Stimulated activated CD4-positive, alpha-beta T cell treated with anti-CD3 and anti-CD28 coated beads, Interleukin-4, amount 100 ng/mL, for 4 hours (primary cell): Measurements from ENCODE around the gene SLC25A21.
"Not testable (repeated sequence)": the region's sequence is repeated elsewhere in the genome, so short reads cannot be mapped to it uniquely, and the experiment has no call there.

Experiments used
- DNase-seq, 2 experiments: peaks; one replicate each; pipeline ENCODE4 v3.0.0-alpha.2; 2020

The SLC25A21 gene

DNA sequence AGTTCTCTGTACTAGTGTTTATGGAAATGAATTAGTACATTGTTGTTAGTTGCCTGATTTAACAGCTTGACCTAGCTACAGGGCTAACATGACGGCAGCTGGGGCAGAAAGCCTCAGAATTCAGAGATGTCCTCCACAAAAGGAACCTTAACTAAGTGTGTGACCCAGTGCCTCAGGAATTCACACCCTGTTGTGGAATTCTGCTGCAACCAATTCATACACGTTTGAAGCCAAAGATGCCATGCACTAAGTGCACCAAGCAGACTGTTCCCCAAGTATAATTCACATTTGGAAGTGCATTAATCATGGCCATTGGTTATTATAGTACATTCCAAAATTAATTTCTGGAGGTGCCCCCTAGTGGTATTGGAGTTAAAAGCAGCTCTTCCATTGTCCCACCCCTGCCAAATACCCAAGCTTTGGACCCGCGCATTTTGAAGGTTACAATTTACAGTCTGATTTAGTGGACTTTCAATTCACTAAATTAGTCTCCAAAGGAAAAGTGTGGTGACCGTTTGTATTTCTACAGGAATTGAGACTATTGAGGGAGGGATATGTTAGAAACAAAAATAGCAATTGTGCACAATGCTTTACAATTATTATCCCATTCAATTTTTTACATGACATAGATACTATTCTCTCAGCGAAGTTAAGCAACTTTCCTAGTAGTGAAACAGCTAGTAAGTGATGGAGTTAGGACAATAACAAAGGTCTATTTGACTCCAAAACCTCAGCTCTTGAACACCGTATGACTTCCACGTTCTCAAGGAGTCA, 424.8 kb downstream of the SLC25A21 start:
- DNase-seq, result no peak

DNA sequence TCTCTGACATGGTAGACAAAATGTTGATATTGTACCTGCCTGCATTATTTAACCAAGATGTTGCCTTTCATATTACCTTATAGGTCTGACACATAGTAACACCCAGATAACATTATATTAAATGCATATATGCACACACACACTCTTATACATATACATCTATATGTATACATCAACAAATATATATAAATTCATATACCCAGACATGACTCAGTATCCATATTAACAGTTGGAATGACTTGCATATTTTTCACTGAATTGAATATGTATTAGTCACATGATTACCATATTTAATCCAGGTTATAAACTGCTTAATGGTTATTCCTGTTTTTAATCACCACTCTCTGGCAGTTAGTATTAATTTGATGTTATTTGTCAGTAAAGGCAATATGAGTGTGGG, 425.5 kb downstream of the SLC25A21 start:
- DNase-seq, result no peak

DNA sequence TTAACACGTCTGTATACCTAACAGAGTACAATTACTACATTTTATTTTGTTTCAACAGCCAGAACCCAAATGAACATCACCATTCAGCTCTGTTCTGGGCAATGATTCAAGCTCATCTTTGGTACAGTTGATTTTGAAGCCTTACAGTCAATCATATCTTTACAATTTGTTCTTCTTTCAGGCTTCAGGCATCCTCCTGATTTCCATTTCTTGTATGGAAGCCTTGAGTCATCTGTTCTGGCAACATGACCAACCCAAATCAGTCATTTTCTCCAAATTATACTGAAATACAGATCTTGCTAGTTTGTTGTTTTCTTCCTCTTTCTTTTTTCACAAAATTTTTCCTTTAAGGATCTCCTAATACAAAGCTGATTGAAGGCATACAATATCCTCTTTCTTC, 430.5 kb downstream of the SLC25A21 start:
- no peak for DNase-seq

DNA sequence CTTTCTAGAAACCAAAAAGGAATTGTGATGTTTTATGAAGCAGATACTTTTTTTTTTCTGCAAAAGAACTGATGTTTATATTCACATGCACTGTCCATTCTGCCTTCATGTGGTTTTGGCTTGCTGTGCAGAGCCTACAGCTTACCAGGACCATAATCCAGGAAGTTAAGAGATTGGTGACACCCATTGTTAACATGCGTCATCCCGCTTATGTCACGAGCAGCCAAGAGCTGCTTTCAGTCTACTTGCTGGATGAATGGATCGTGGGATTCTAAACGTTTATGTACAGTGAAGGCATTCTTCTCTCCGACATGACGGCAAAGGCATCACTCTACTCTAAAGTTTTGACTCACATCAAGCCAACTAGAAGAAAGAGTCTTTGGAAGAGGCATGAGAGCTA, 434.1 kb downstream of the SLC25A21 start:
- no peak for DNase-seq

DNA sequence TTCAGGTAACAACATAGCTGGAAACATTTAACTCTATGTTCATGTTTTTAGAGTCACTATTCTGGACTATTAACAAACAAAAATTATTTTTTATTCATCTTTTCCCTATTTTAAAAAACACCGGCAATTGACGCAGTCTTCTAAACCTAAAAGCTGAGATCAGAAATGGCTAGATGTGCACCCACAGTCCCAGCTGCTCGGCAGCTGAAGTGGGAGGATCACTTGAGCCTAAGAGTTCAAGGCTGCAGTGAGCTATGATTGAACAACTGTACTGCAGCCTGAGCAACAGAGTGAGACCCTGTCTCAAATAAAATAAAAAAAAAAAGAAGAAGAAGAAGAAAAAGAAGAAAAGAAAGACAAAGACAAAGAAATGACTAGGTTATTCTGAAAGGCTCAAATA, 446.3 kb downstream of the SLC25A21 start:
- DNase-seq, result no peak

DNA sequence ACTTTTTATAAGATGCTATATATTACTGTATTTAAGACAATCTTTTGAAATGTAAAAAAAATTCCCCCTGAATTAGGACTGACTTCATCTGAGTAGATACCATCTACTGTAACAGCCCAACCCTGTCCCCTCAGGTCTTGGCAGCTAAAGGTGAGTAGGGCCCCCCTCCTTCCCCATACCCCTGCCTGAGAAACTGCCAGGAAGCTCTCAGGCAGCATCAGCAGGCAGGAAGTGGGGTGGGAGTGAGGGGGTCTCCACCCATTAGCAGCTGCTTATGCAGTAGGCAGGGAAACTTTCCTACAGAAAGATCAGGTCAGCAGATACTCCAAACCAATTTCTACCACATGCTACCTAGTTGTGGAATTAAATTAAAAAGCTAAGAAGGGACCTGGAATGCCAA, 448.2 kb downstream of the SLC25A21 start:
- no peak for DNase-seq

DNA sequence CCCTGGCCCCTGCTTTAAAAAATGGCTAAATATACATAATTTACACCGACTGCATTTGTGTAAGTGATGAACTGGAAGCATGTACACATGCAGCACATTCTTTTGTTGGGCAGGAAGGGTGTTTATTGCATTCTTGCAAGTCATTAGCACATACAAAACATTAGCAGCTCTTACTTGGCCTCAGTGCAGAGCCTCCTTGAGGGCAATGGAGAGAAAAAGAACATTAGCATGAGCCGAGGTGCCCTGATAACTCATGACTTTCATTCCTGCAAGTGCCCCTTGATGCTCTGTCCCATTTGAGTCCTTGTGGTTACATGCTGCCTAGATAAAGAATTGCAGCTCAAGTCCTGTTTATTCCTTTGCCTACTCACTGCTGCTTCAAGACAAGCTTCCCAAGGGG, 448.9 kb downstream of the SLC25A21 start:
- no peak for DNase-seq

DNA sequence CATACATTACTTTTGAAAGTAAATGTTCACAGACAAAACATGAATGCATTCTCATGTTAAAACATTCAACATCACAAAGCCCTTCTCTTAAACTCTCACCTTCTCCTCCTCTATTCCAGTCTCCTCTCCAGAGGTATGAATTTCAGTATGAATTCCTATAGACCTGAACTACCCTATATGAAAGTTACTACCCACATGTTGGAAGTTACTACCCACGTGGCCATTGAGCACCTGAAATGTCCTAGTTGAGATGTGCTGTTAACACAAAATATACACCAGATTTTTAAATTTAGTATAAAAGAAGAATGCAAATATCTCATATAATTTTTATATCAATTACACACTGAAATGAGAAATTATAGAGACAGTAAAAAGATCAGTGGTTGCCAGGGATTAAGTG, 450.5 kb downstream of the SLC25A21 start:
- no peak for DNase-seq

DNA sequence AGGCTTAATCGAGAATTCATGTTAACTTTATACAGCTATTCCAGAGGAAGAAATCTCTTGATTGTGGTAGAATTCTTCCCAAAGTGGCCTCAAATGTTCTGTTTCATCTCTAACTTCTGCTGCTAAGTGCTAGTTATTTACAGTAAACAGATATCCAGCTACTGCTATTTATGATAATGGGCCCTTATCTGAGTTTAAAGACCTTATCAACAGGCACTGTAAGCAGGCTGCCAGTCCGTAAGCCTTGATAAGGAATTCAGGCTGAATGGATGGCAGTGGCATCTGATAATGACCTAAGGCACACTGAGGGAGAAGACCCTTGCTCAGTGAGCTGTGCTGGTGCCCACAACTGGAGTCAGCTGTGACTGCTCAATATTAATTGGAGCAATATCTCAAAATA, 451.7 kb downstream of the SLC25A21 start:
- no peak for DNase-seq

DNA sequence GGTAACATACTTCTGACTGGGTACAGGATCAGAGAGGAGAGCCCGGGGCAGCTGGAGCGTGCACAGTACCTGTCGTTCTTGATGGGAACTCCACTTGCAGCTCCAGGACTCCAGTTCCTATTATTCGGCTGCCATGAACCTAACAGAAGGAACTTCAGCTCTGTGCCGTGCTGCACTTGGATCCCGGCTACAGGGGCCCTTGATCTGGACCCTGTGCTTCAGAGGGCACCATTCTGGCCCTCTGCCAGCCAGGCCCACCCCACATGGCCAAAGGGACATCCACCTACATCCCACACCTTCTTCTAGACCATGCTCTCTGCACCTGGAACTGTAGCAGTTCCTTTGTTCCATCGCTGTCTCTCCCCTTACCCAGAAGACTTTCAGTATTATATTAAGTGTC, 452.6 kb downstream of the SLC25A21 start:
- DNase-seq, result no peak

DNA sequence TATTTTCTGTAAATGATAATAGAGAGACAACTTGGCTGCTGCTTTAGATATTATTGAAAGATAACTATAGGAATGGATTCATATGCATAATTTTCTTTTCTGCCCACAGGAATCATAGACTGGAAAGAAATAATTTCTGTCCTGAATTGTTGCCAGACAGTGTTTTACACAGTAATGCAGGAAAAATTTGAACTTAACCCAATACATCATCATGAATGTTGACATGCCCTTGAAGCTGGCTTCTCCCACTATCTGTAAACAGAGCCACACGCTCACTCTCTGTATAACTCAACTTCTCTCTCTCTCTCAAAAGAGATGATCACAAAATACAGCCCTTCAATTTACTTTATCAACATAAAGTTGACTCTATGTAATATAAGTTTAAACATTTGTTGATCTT, 454.2 kb downstream of the SLC25A21 start:
- no peak for DNase-seq

DNA sequence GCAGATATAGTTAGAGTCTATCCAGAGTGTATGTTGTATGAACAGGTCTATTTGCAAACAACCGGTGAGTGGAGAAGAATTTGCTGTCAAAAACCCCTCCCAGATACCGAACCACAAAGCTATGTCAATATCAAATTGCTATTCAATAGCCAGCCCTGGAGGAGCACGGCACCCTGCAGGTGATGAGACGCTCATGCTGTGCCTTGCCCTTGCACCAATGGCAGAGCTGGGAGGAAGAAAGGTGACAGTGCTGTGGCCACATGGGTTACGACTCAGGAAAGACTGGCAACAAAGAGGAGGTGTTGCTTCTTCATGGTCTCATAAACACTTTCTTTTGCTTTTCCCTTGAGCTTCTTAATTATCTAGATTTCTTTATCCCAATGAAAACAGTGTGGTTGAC, 455.0 kb downstream of the SLC25A21 start:
- DNase-seq, result no peak

DNA sequence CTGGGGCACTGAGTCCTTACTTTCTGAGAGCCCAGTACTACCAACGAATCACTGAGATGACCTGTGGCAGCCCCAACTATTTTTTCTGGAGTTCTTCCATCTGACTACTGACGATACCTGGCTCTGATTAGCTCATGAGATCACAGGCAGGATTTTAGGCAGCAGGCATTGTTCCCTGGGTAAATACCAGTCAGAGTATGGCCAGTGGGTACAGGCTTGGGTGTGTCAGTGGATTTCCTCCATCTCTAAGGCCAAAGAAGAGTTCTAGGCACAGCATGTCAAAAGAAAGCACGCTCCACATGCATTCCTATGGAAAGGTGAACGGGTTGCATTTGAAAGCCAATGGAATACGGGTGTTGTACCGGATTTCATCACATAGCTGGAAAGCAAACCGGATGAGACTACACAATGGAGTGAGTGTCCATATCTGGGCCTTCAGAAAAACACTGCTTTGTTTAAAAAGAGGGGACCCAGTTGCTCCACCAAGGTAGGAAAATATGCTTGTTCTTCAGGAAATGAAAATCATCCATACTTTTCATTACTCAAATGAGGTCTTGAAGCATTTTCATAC, 455.7 kb downstream of the SLC25A21 start:
- no peak for DNase-seq

DNA sequence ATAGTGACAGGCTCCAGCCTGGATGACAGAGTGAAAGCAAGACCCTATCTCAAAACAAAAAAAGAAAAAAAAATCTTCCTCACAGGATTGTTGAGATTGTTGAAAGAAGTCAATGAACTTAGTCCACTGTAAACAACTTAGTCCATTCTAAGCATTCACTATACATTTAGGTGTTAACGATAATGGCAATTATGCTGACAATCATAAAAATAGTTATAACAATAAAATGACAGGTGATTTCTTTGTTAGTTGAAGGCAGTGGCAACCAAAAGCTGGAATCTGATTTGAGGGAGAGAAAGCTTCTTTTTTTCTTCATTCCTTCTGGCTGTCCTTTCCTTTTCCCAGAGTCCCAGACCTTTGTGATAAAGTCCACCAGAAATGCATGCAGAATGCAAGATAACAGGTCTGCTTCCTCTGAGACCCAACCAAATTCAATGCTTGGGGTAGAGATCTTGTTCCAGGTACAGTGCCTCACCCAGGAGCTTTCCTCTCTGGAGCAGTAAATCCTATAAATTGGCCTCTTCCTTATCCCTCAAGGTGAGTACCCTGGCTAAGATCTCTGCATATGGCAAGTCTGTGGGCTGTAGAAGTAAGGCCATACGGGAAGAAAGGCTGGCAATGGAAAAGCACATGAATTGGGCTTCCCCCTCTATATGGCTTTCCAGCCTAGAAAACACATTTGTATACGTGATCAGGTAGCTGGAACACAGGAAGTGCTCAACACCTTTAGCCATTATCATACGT, 458.3 kb downstream of the SLC25A21 start:
- no peak for DNase-seq

DNA sequence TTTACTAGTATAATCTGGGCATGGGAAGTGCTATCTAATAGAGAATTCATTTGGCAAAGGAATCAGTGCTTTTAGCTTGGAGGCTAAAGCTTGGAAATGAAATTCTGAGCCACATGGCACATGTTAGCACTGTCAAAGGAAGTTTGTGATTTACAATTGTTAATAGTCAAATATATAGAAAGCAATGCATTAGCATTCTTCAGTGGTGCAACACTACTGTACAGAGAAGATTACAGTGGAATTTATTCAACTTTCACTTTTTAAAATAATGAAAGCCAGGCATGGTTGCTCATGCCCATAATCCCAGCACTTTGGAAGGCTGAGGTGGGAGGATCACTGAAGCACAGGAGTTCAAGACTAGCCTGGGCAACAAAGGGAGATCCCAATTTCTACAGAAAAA, 464.8 kb downstream of the SLC25A21 start:
- DNase-seq, result no peak

DNA sequence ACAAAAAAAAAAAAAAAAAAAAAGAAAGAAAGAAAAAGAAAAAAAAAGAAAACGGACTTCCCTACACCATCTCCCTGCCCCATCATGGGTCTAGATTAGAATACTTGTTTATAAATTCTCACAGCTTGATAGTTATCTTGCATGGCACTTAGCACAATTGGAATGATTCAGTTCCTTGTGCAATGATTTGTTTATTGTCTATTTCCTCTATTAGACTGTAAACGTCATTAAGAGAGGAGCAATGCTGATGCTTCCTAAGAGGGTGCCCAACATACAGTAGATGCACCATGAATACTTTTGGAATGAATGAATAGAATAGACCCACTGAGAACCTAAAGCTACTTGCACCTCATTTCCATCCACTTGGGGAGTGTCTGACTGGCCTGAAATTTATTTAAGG, 469.9 kb downstream of the SLC25A21 start:
- DNase-seq, result no peak

DNA sequence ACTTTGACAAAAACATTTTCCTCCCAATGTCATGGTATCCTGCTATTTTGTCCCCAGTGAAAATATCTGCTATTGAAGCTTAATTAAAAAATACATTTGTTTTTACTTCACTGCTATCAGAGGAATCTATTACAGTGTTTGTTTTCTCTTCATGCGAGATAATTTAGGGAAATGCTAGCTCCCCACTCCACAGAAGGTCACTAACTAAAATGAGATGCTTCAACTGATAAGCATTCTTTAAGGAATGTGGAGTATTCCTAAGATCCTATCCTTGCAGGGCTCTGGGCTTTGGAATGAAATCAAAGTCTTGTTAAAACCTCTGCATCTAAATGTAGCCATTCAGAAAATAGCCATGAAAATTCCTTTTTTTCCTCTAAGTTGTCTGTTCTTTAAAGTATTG, 471.3 kb downstream of the SLC25A21 start:
- DNase-seq, result no peak

DNA sequence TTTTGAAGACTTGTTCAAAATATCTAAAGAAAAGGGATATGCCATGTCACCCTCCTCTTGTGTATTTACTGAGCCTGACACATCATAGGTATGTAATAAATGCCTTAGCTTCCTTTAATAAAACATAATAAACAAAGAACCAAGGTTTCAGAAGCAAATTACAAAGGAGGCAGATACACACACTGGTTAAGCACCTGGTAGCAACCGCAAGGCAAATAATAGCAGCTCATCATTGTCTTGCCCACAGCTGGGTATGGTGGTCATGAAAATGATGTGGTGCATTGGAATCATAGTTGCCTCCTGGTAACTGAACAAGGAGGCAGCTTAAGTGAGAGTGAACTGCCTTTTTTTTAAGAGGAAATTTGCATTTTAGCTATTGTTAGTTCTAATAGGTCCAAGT, 471.8 kb downstream of the SLC25A21 start:
- no peak for DNase-seq

DNA sequence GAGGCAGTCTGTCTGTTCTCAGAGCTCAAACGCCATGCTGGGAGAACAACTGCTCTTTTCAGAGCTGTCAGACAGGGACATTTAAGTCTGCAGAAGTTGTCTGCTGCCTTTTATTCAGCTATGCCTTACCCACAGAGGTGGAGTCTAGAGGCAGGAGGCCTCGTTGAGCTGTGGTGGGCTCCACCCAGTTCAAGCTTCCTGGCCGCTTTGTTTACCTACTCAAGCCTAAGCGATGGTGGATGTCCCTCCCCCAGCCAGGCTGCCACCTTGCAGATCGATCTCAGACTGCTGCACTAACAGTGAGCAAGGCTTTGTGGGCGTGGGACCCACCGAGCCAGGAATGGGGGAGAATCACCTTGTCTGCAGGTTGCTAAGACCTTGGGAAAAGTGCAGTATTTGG, 473.0 kb downstream of the SLC25A21 start:
- DNase-seq, result not testable (repeated sequence)

DNA sequence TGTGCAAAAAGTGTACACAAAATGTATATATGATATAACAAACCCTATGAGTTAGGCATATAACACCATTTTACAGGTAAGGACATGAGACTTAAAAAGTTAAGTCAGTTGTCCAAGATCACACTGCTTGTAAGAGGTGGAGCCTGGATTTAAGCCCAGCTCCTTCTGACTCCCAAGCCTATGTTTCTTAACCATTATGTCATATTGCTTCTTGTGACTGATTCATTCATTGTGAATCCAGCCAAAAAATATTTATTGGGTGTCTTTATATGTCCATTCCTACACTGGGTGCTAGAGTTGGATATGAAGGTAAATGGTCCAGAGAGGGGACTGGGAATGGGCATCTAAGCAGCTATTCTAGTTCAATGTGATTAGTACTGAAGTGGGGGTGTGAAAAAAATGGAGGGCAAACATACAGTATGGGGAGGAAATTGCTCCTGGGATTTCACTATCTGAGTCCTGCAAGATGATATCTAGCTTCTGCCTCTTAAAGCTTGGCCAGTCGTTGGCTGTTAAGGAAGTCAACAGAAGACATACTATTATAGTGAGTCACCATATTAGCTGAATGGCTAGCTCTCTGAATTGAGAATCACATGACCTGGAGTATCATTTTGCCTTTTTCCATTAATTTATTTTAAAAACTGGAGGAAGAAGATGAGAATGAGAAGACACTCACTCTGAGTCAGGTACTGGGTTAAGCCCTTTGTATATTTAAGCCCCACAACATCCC, 481.9 kb downstream of the SLC25A21 start:
- DNase-seq, result no peak

DNA sequence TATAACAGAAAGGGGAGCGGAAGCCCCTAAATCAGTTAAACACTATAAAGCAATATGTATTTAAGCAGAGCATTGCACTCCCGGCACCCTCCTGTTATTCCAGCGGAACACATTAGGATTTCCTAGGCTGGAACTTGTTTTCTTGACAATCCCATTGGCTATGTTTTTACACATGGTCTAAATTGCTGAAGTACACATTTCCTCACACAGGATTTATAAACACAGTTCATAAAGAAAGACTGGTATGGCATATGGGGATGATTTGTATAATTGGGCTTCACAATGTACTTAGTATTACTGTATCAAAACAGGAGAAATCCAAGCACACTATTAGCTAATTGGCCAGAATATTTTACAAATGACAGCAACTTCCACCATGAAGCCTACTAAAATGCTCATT, 487.5 kb downstream of the SLC25A21 start:
- DNase-seq, result no peak

DNA sequence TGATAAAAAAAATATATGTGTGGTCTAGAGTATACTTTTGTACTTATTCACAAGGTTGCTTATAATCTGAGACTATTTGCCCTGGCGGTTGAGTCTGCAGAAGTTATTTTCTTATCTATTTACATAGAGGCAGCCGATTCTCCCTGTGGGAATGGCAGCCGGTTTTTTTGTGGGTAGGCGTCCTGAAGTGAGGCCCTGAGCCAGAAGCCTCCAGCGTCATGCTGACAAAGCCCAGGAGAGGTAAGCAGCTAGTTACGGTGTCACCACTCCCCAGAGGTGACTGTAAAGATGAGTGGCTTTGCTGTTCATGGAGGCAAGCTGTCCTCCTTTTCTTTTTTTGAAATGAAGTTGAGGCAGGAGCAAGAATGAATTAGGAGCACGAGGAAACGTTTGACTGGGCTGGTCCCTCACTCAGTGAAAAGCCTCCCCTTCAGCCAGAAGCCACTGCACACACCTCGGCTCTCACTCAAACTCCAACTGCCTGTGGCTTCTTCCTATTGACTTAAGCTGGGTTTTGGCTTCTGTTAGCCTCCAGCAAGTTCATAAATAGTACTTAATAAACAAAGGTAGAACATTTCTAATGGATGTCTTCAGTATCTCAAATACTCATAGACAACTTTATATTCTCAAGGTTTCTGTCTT, 489.2 kb downstream of the SLC25A21 start:
- no peak for DNase-seq

DNA sequence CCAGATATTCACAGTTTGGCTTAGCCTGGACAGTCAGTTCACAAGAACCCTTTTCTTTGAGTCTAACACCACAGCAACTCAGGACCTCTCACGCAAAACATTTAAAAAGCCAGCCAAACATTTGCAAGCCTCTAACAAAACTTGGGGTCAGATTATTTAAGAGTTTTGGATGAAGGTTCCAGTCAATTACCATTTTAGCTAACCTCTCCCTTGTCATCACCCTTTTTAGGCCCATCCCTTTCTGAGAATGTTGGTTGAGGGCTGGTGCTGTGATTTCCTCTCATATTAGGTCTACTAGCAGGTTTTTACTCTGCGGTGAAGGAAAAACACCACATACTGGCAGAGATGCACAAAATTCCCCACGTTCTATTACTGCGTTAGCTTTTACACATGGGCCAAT, 490.1 kb downstream of the SLC25A21 start:
- no peak for DNase-seq
